Loucy (cell line): ENCODE measurements around the gene TUT1.

Source experiments
- CTCF ChIP-seq: fragments of 200-600 bp; sonication (generic); conservative IDR thresholded peaks from 2 replicates; pipeline ENCODE4 v1.5.1; 2014; ENCODE audit warnings: mild to moderate bottlenecking, antibody characterized with exemption, low read length
- EZH2phosphoT487 ChIP-seq: fragments of 200-600 bp; IDR thresholded peaks from 2 replicates; pipeline ENCODE4 v1.6.1; 2018; ENCODE audit warnings: antibody characterized with exemption, mild to moderate bottlenecking, moderate library complexity, borderline replicate concordance

- no peak for TF ChIP-seq CTCF
- no peak for TF ChIP-seq EZH2phosphoT487
These were observed 42.6 kb downstream of the TUT1 start for GRCh38 chr11:62548545-62549335.
